Skeletal muscle tissue (tissue), 4 donors: ENCODE data around the gene MPDZ. TPM values are rescaled to one million over a fixed set of nuclear protein-coding genes. Genes with fewer than 3 reads are reported as not detected.
A peak's percentile ranks its signal among the peaks of the same experiment; 100 is the strongest.

ENCODE experiments used
- H3K27ac ChIP-seq: one replicate; pipeline ENCODE4 v1.7.0; 2013; ENCODE audit warnings: mild to moderate bottlenecking, low read depth, low read length, inconsistent platforms
- H3K27me3 ChIP-seq, 3 donors: one replicate each; pipeline ENCODE4 v1.7.0; 2013; ENCODE audit warnings: low read length in 3 of 3; ENCODE audit not compliant: control insufficient read depth in 3 of 3, insufficient read depth in 3 of 3
- H3K36me3 ChIP-seq, 3 donors: one replicate each; pipeline ENCODE4 v1.7.0; 2013; ENCODE audit warnings: low read length in 3 of 3; ENCODE audit not compliant: control insufficient read depth in 3 of 3, insufficient read depth in 3 of 3
- H3K4me1 ChIP-seq, 3 donors: one replicate each; pipeline ENCODE4 v1.7.0; 2013; ENCODE audit warnings: low read length in 3 of 3, mild to moderate bottlenecking in 3 of 3; ENCODE audit not compliant: control insufficient read depth in 3 of 3, insufficient read depth in 3 of 3
- H3K4me3 ChIP-seq, 3 donors: one replicate each; pipeline ENCODE4 v1.7.0; 2013; ENCODE audit warnings: low read length in 3 of 3
- H3K9ac ChIP-seq, 3 donors: one replicate each; pipeline ENCODE4 v1.7.0; 2013; ENCODE audit warnings: low read length in 3 of 3, mild to moderate bottlenecking in 3 of 3, moderate library complexity in 2 of 3, low read depth in 1 of 3
- H3K9me3 ChIP-seq, 3 donors: one replicate each; pipeline ENCODE4 v1.7.0; 2013; ENCODE audit warnings: low read length in 3 of 3; ENCODE audit not compliant: control insufficient read depth in 3 of 3
- total RNA-seq: library from RNA; depleted of rRNA; stranded (reverse); fragments of >200 nt; gene quantifications from one replicate; pipeline ENCODE4 v1.2.3, GENCODE V29; 2014
- donor health status: Osteomylitis.

Gene MPDZ
- total RNA-seq, 1 donor from 2014 or later, result 40.2 TPM

DNA sequence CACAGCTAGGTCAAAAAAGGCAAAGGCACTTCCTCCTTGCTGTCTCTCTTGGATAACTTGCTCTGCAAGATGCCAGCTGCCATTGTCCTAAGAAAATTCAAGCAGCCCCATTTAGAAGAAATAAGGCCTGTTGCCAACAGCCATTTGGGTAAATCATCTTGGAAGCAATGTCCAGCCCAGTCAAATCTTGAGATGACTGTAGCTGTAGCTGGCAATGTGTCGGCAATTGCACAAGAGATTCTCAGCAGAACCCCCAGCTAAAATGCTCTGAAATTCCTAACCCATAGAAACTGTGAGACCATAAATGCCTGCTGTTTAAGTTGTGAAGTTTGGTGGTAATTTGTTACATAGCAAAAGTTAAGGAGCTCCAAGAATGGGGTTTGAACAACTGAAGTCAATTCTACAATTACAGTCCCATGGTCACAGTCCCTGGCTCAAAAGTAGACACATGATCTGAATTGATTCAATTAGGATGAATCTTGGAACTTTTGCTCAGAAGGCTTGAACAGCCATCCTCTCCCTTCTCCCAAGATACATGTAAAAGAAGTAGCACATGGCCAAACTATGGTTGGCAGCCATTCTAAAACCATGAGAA, 151.1 kb downstream of the MPDZ start:
- H3K36me3 ChIP-seq, result peaks cover 10 to 32% (median 14%) of the 10 kb centered on the region in 3 donors
- no peaks in the 10 kb centered on the region for H3K4me1 ChIP-seq

DNA sequence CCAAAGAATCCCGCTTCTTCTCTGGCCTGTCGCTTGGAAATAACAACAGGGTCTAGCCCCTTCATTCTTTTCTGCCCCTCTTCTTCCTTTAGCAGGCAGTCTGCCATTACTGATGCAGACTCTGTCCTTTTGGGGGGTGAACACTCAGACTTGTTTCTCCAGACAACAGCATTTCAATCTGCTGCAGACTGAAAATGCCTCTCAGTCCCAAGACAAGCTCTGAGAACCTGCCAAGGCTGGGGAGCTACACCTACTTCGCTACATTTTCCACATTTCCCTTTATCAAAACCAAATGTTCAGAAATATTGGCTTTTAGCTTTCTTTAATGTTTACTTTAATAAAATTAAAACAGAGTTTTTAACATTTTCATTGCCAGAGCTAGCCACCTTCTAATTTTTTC, 152.4 kb downstream of the MPDZ start:
- Histone ChIP-seq H3K9me3 (no peaks in the 10 kb centered on the region), H3K9ac (no peak overlapping the region), H3K4me3 (no peak overlapping the region), H3K4me1 (no peaks in the 10 kb centered on the region), H3K27me3 (no peaks in the 10 kb centered on the region), H3K36me3 (peaks cover 13 to 32% (median 16%) of the 10 kb centered on the region in 3 donors), H3K27ac (no peak overlapping the region)

More for the DNA sequence above, 151.1 kb downstream of the MPDZ start:
- H3K9me3 ChIP-seq, result no peaks in the 10 kb centered on the region
- no peak overlapping the region for H3K4me3 ChIP-seq
- H3K27ac ChIP-seq, result no peak overlapping the region
- no peaks in the 10 kb centered on the region for H3K27me3 ChIP-seq
- no peak overlapping the region for H3K9ac ChIP-seq

DNA sequence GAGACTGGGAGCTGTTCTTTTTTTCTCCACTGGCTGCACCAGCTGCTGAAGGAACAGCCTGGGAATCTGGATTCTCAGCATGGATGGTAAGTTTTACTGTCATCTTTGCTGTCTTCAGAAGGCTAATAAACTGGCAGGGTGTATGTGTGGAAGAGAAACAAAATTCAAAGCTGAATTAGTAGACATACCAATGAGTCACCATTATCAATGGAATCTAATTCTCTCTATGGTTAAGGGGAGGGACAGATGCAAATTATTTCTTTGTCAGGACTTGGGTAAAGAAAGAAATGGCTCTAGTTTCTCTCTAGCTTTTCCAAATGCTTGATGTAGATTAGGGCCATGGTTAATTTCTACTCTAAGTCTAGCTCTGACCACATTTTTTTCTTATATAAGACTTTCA, 154.2 kb downstream of the MPDZ start:
- peak overlapping the region in 1 of 3 donors; percentile 10 for H3K9ac ChIP-seq
- H3K4me1 ChIP-seq, result no peaks in the 10 kb centered on the region
- H3K4me3 ChIP-seq, result no peak overlapping the region
- H3K27me3 ChIP-seq, result no peaks in the 10 kb centered on the region
- no peak overlapping the region for H3K27ac ChIP-seq
- peaks cover 15 to 36% (median 24%) of the 10 kb centered on the region in 3 donors for H3K36me3 ChIP-seq
- no peaks in the 10 kb centered on the region for H3K9me3 ChIP-seq

DNA sequence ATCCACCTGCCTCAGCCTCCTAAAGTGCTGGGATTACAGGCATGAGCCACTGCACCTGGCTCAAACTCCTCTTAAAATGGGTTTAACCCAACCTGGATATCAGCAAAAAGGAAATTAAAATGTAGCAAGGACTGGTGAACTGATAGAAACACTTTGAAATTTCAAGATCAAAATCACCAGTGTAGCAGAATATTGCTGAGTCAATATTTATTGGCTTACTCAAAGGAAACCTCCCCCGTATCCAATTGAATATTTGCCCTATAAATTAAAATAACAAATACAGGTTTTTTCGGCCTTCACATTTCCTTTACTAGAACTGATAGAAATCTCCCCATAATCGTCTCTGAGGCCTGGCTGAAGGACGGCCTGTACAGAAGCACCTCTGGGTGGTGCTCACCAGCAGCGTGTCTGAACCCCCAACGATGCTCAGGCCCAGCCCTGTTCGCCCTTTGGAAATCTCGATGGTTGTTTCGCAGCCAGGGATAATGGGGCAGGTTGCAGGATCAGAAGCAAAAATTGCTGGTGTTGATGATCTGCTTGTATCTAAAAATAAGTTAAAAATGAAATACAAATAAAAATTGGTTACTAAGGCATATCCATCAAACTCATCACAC, 156.6 kb downstream of the MPDZ start:
- H3K9me3 ChIP-seq, result no peaks in the 10 kb centered on the region
- no peaks in the 10 kb centered on the region for H3K27me3 ChIP-seq
- no peak overlapping the region for H3K4me3 ChIP-seq
- no peak overlapping the region for H3K27ac ChIP-seq
- H3K9ac ChIP-seq, result no peak overlapping the region
- peaks cover 22 to 43% (median 25%) of the 10 kb centered on the region in 3 donors for H3K36me3 ChIP-seq
- H3K4me1 ChIP-seq, result no peaks in the 10 kb centered on the region

DNA sequence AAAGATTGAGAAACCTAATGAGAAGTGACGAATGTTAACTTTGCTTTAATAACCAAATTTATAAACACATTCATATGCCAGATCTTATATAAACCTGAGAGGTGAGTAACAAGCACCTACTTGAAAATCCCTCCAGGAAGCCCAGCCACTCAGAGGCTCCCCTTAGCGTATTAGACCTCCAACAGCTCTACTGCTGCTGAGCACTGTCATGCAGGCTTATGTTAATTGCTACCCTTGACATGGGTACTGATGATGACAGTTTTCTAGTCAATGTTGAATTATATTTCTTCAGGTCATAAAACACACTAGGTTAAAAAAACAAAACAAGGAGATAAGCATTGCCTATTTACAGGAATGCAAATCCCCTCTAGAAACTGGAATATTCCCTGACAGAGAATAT, 161.2 kb downstream of the MPDZ start:
- Histone ChIP-seq H3K27ac (no peak overlapping the region), H3K27me3 (no peaks in the 10 kb centered on the region), H3K36me3 (peaks cover 15 to 29% (median 18%) of the 10 kb centered on the region in 3 donors), H3K9me3 (no peaks in the 10 kb centered on the region), H3K9ac (no peak overlapping the region), H3K4me3 (no peak overlapping the region), H3K4me1 (no peaks in the 10 kb centered on the region)

DNA sequence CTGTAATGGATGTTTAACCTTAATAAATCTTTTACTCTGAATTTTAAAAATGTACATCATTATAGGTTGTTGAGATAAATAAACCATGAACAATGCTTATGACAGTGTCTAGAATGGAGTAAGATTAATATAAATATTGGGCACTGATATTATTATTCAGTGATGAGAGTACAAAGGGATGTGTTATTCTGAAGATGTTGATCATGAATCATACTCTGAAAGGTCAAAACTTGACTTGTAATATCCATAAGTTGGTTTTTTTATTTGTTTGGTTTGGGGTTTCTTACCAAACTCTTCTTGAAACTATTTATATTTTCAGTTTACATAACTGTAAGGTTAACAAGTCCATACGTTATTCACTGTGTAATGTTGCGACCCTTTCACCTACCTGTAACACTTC, 163.2 kb downstream of the MPDZ start:
- Histone ChIP-seq H3K27me3 (no peaks in the 10 kb centered on the region), H3K9me3 (no peaks in the 10 kb centered on the region), H3K4me3 (no peak overlapping the region), H3K27ac (no peak overlapping the region), H3K9ac (no peak overlapping the region), H3K36me3 (peaks cover 9 to 21% (median 16%) of the 10 kb centered on the region in 3 donors), H3K4me1 (no peaks in the 10 kb centered on the region)

DNA sequence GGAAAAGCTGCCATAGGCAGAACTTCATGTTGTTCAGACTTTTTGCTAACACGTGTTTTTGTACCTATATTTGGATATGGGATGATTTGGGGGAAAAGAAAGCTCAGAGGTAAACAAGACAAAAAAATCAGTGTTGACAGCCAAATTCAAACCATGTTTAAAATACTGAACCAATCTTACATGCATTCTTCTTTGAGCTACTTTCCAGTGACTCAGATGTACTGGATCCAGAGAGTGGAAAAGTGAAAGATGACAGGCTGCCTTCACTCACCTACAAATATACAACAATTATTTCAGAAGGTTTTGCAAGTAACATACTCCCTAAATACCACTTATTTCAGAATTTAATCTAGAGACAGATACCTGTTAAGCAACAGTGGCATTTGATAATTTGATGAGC, 165.7 kb downstream of the MPDZ start:
- H3K9me3 ChIP-seq, result no peaks in the 10 kb centered on the region
- no peak overlapping the region for H3K9ac ChIP-seq
- no peaks in the 10 kb centered on the region for H3K4me1 ChIP-seq
- H3K27me3 ChIP-seq, result no peaks in the 10 kb centered on the region
- H3K27ac ChIP-seq, result no peak overlapping the region
- peaks cover 19 to 26% (median 24%) of the 10 kb centered on the region in 3 donors for H3K36me3 ChIP-seq
- H3K4me3 ChIP-seq, result no peak overlapping the region

DNA sequence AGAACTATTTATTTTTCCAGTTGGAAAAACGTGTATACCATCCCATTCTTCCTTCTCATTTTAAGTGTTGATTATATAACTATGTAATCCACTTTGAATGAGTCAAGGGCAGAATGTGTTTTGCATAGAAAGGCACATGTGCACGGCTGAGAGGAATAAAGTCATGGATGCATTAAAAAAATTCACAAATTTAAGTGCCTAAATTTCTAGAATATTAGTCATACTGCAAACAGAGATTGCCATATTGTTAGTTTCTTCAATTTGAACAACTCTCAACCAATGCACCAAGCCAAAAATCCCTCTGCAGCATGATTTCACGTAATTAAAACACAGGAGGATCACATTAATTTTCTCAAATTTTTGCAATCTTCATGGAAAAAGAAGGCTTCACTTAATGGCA, 166.3 kb downstream of the MPDZ start:
- peaks cover 15 to 28% (median 22%) of the 10 kb centered on the region in 3 donors for H3K36me3 ChIP-seq
- no peaks in the 10 kb centered on the region for H3K27me3 ChIP-seq
- no peak overlapping the region for H3K4me3 ChIP-seq
- H3K4me1 ChIP-seq, result no peaks in the 10 kb centered on the region
- no peaks in the 10 kb centered on the region for H3K9me3 ChIP-seq
- H3K27ac ChIP-seq, result no peak overlapping the region
- H3K9ac ChIP-seq, result no peak overlapping the region

DNA sequence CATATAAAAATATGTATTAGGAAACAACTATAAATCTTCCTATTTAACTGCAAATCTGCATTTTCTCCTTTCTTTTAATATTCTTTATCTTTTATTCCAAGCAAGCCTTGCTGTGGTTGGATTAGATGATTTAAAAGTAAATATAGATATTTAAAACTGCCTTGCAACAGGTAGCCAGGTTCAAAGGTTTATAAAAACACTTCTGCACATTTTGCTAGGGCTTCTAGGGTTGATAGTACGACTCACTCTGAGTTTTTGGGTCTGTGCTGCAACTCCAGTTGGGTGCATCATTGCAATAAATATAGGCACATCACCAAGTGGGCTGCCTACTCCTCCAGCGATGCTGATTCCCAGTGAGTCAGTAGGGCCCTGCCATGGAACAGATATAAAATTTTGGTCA, 167.7 kb downstream of the MPDZ start:
- no peaks in the 10 kb centered on the region for H3K4me1 ChIP-seq
- H3K4me3 ChIP-seq, result no peak overlapping the region
- no peaks in the 10 kb centered on the region for H3K9me3 ChIP-seq
- no peaks in the 10 kb centered on the region for H3K27me3 ChIP-seq
- H3K9ac ChIP-seq, result no peak overlapping the region
- peaks cover 20 to 30% (median 28%) of the 10 kb centered on the region in 3 donors for H3K36me3 ChIP-seq
- no peak overlapping the region for H3K27ac ChIP-seq

DNA sequence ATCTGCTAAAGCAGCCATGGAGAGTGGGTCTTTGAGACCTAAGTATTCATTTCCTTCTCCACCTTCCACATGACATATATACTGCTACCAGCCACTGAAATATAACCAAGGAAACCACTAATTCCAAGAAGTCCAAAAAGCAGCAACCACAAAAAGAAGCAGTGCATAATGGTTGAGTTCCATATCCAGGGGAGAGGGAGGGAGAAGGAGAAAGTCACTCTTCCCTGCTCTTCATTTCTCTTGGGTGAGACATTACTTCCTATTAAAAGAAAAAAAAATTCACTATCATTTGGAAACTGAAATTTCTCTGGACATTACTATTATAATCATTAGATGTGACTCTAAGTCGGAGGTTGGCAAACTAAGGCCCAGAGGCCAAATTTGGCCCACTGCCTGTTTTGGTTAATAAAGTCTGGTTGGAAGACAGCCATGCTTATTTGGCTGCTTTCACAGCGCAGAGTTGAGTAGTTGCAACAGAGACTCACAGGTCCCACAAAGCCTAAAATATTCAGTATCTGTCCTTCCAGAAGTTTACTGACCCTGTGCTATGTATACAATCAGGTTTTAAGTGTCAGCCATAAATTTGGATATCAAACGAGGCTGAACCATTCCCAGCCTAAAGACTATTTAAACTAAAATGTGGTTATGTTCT, 168.6 kb downstream of the MPDZ start:
- no peak overlapping the region for H3K4me3 ChIP-seq

More for the DNA sequence above, 168.6 kb downstream of the MPDZ start:
- H3K4me1 ChIP-seq, result no peaks in the 10 kb centered on the region
- H3K9me3 ChIP-seq, result no peaks in the 10 kb centered on the region
- peaks cover 21 to 33% (median 33%) of the 10 kb centered on the region in 3 donors for H3K36me3 ChIP-seq
- no peak overlapping the region for H3K27ac ChIP-seq
- H3K27me3 ChIP-seq, result no peaks in the 10 kb centered on the region
- no peak overlapping the region for H3K9ac ChIP-seq
